A172 (cell line): Measurements from ENCODE around the gene TEAD1. TPM values are rescaled to one million over a fixed set of nuclear protein-coding genes. Genes with fewer than 3 reads are reported as not detected.

Experiments
- DNase-seq: peaks from one replicate; pipeline ENCODE4 v3.0.0-alpha.2; 2015; ENCODE audit warnings: low spot score
- total RNA-seq: library from RNA; depleted of rRNA; stranded (reverse); fragments of >200 nt; shearing (Covaris generic); gene quantifications from 2 replicates; pipeline ENCODE4 v1.2.3, GENCODE V29; 2014

The TEAD1 gene
- total RNA-seq, 1 experiment from 2014 or later: 92.5 TPM

DNA sequence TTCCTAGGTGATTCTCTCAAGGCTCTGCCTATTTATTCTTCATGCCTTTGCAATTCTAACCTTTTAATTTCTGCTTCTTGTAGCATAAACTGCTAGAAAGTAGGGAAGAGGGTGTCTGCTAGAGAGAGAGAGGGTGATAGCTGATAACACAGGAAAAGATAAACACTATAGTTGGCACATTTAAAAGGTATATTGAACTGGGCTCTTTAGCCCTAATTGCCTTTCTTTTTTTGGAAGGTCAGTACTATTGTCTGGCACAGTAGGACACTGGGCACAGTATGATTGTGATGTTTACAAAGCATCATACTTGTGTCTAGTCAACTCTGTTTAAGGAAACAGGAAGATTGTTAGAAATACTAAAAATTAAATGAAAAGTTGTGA lies 33.3 kb downstream of the TEAD1 start:
- DNase-seq: no peak

GRCh38 chr11:12711496-12711895 lies 37.3 kb downstream of the TEAD1 start:
- DNase-seq: no peak

- DNase-seq: no peak
These were observed 37.9 kb downstream of the TEAD1 start for GRCh38 chr11:12712132-12712531.

DNA sequence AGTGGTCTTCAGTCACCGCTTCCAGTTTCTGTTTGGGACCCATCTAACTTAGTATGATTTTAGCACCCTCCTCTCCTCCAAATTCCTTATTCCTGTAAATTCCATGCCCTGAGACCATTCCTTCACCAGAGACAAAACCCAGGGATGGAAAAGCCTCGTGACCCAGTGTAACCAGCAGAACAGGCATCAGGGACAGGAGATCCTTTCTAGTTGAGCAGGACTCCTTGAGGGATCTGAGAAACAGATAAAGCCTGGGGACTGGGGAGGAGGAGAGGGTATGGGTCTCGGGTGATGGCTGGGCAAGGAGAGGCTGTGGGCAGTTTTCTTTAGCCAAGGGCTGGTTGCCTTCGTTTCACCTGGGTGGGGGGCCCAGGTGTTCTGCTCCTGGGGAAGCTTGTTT lies 40.9 kb downstream of the TEAD1 start:
- DNase-seq: no peak

- no peak for DNase-seq
These were observed 41.7 kb downstream of the TEAD1 start for GRCh38 chr11:12715941-12716340.

DNA sequence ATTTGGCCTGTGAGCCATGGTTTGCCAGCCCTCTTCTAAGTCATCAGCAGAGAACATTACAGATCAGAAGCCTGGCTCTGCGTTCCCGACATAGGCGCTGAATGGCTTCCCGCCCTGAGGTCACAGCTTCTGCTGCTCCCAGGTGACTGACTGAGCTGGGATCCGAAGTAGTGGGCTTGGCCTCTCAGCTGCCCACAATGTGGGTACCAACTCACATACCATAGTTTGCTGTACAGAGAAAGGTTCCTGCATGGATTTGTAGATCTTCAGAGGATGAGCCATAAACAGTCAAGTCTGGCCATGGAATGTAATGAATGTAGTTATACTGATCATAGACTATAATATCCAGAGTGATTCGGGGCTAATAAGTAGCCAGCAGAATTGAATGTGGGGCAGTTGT lies 42.6 kb downstream of the TEAD1 start:
- no peak for DNase-seq

DNA sequence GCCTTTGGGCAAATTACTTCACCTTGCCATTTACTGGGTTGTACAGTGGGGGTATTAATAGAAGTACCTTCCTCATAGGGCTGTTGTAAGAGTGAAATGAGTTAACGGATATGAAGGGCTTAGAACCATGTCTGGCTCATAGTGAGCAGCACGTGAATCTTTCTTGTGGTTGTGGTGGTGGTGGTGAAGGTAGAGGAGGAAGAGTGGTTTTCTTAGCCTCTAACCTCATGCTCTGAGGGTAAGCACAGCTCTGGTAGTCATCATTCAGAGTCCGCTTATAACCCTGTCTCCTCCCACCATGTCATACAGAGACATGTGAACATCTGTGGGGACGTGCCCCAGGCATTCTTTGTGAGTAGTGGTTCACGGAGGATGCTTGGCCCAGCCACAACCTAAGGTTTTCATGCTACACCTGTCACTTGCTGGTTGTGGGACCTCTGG lies 43.6 kb downstream of the TEAD1 start:
- DNase-seq: no peak

GRCh38 chr11:12719221-12719620 lies 45.0 kb downstream of the TEAD1 start:
- no peak for DNase-seq

DNA sequence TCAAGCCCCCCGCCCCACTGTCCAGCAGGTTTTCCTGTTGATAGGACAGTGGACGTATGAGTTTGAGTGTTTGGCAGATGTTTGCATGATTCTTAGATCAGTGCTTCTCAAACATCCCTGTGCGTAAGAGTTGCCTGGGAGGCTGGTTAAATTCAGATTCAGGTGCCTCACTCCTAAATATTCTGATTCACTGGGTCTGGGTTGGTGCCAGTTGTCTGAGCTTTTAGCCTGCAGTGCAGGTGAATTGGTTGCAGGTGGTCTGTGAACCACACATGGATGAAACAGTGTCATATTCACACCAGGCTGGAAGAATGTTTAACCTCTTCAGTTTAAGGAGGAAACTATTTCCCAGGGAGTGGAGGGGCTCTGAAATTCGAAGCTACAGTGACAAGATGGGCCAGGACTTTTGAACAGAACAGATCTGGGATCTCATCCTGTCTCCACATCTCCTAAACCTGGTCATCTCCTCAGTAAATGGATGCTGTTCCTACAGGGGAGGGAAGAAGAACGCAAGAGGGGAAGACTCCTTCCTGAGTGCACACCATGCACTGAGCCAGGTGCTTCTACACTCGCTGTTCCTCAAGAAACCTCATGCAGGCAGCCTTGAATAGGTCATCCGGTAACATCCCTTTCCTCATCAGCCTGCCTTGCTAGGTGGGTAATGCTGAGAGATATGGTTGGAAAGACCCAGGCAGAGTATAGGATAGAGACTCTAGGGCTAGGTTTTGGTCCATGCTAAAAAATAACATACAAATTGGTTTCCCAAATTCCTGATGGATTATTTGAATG lies 47.8 kb downstream of the TEAD1 start:
- DNase-seq: no peak

- peak; percentile 65 for DNase-seq
These were observed 49.4 kb downstream of the TEAD1 start for GRCh38 chr11:12723421-12724300.

DNA sequence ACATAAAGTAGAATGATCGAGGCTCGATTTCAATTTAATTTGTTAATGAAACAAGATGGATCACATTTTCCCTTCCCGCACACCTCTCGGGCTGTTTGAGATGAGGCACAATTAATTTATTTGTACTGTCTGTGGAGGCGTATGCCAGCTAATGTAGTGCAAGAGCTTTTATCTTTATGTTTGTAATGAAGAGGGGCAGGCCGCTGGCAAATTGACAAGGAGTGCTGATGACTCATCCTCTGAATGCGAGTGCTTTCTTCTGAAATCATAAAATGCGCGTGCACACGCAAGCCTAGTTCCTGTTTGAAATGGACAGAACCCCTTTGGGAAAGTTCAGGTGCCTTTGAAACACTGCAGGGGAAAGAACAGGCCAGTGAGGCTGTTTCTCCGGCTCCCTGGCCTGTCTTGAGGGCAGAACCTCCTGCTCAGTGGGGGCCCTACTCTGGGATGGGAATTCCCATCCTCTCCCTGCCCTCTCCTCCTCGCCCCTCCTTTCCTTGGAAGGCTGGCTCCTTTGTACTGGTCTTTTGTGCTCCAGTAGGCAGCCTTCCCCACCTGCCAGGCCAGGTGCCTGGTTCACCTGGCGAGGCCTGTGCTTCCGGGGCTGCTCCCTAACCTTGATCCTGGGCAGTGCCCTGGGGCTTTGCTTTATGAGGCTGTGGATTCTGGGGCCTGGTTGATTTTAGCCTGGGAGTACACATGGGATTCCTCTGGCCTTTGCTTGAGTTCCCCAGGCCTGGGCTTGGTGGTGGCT lies 50.3 kb downstream of the TEAD1 start:
- peak; percentile 95 for DNase-seq

- DNase-seq: no peak
These were observed 51.0 kb downstream of the TEAD1 start for GRCh38 chr11:12725055-12725862.

DNA sequence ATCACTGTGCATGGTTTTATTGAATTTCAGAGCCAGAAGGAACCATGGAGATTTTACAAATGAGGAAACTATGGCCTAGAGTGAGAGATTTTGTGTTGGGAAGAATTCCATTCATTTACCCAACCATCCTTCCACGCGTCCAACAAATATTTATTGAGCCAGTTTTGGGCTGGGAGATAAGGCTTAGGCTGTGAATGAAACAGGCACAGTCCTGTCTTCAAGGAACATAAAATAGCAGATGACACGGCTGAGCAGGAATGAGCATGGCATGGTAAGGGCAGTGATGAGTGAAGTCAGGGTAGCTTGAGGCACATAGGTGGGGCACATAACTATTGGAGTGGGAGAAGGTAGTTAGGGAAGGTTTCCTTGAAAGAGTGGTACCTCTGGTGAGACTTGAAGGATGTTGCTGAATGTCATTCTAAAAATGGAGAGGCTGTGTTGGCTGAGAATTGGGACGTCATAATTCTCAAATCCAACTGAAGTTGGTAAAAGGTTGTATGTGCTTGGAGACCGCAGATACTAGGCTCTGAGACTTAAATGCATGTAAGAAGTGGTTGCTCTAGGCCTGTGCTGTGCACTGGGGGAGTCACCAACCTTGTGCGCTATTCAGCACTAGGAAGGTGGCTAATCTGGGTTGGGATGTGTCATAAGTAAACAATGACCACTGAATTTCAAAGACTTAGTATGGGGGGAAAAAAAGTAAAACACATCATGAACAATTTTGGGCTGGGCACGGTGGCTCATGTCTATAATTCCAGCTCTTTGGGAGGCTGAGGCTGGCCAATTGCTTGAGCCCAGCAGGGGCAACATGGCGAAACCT lies 51.9 kb downstream of the TEAD1 start:
- peak; percentile 62 for DNase-seq

DNA sequence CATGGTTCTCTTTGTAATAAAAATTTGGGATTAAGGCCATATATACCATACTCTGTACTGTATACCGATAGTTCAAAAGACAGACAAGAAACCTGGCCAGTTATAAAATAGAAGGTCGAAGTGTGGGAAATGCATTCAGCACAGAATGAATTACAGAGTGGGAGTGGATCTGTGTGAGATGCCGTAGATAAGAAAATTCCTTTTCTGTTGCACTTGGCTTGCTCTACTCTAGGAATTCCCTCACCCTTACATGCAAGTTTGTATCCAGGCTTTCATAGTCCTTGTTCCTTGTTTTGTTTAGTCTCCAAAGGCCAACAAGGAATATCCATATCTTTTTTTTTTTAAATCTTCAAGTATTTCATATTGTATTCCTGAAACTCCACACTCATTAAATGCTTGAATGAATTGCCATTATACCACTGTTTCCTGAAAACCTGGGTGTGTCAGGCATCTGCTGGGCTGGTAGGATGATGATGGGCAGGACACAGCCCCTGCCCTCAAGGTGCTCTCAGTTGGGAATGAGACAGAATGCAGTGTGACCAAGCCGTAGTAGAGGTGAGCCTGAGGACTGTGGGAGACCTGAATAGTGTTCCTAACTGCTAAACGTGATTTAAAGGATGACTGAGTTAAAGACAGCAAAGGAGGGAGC lies 53.5 kb downstream of the TEAD1 start:
- peak; percentile 42 for DNase-seq

DNA sequence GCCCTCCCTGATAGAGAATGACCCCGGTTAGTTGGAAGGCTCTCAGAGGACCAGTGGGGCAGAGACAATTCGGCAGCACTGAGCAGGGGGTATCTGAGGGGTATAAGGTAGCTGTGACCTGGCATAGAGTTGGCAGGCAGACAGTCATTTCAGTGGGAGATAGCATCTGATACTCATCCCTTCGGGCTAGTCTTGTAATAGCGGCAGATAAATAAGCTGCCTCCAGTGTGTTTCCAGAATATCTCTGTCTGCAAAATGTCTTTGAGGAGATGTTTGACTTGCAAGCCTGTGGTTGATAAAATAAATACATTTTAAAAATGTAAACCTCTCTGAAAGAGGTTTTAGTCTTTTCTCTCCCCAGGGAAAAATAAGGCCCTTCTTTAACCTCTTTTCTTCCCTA lies 54.2 kb downstream of the TEAD1 start:
- DNase-seq: no peak

GRCh38 chr11:12729941-12730340 lies 55.7 kb downstream of the TEAD1 start:
- no peak for DNase-seq

- peak; percentile 88 for DNase-seq
These were observed 57.7 kb downstream of the TEAD1 start for GRCh38 chr11:12731841-12732336.

- DNase-seq: no peak
These were observed 58.9 kb downstream of the TEAD1 start for GRCh38 chr11:12733091-12733490.

GRCh38 chr11:12734625-12735024 lies 60.4 kb downstream of the TEAD1 start:
- no peak for DNase-seq

- no peak for DNase-seq
These were observed 61.0 kb downstream of the TEAD1 start for GRCh38 chr11:12735262-12735661.
